SK-N-SH (cell line): ENCODE data around the gene TNNC1. TPM values are rescaled to one million over a fixed set of nuclear protein-coding genes. Genes with fewer than 3 reads are reported as not detected.

ENCODE experiments used
- CTCF ChIA-PET: fragments of 300-600, 350-600 bp; formaldehyde crosslinking; extraction: SDS; loops from one replicate; lab custom pipeline; 2021; lab: Yijun Ruan, JAX
- POLR2A ChIA-PET: fragments of 350-600 bp; sonication (Branson Sonifier 250); formaldehyde crosslinking; extraction: SDS; loops from one replicate; lab custom pipeline; 2020; ENCODE audit warnings: antibody characterized with exemption, inconsistent platforms; lab: Yijun Ruan, JAX
- DNase-seq: peaks from one replicate; pipeline ENCODE4 v3.0.0; 2012
- H2AFZ ChIP-seq: fragments of 200-600 bp; sonication (generic); 2 replicates; pipeline ENCODE4 v1.8.1; 2016; ENCODE audit warnings: antibody characterized with exemption, mild to moderate bottlenecking, low read depth
- H3F3A ChIP-seq: fragments of 200-600 bp; sonication (generic); replicated peaks from 2 replicates; pipeline ENCODE3; 2016; ENCODE audit warnings: antibody characterized with exemption, mild to moderate bottlenecking; ENCODE audit not compliant: insufficient read depth
- H3K27ac ChIP-seq, 2 experiments: fragments of 200-500 bp in 1 of 2; fragments of 200-600 bp in 1 of 2; sonication (Bioruptor generic) in 1 of 2; sonication (generic), shearing (Covaris generic) in 1 of 2; 2 replicates each; pipeline versions ENCODE4 v1.5.1 to v1.6.1; 2014 to 2016; ENCODE audit warnings: low read depth in 2 of 2, inconsistent platforms in 1 of 2, low read length in 1 of 2, mild to moderate bottlenecking in 1 of 2, mixed read lengths in 1 of 2
- H3K27me3 ChIP-seq: fragments of 200-600 bp; sonication (generic), shearing (Covaris generic); 2 replicates; pipeline ENCODE4 v1.6.1; 2016; ENCODE audit warnings: mixed run types; ENCODE audit not compliant: insufficient read depth
- H3K36me3 ChIP-seq, 2 experiments: fragments of 200-500 bp in 1 of 2; fragments of 200-600 bp in 1 of 2; sonication (Bioruptor generic) in 1 of 2; sonication (generic) in 1 of 2; replicated peaks in 1 of 2; 2 replicates each; pipeline versions ENCODE3 to v1.5.1; 2014 to 2016; ENCODE audit warnings: low read length in 1 of 2, mild to moderate bottlenecking in 1 of 2; ENCODE audit not compliant: insufficient read depth in 2 of 2, control insufficient read depth in 1 of 2
- H3K4me1 ChIP-seq, 2 experiments: fragments of 200-500 bp in 1 of 2; fragments of 200-600 bp in 1 of 2; sonication (Bioruptor generic) in 1 of 2; sonication (generic), shearing (Covaris generic) in 1 of 2; 2 replicates each; pipeline versions ENCODE4 v1.5.1 to v1.6.1; 2014 to 2016; ENCODE audit warnings: low read depth in 1 of 2, low read length in 1 of 2, mixed run types in 1 of 2; ENCODE audit not compliant: insufficient read depth in 2 of 2, control insufficient read depth in 1 of 2
- H3K4me2 ChIP-seq: fragments of 200-600 bp; sonication (generic), shearing (Covaris generic); 2 replicates; pipeline ENCODE4 v1.6.1; 2017; ENCODE audit warnings: mixed run types
- H3K4me3 ChIP-seq, 2 experiments: fragments of 200-500 bp in 1 of 2; fragments of 200-600 bp in 1 of 2; sonication (Bioruptor generic) in 1 of 2; sonication (generic), shearing (Covaris generic) in 1 of 2; 2 replicates each; pipeline versions ENCODE4 v1.5.1 to v1.8.1; 2014 to 2016; ENCODE audit warnings: low read depth in 2 of 2, inconsistent platforms in 1 of 2, low read length in 1 of 2, mild to moderate bottlenecking in 1 of 2, mixed read lengths in 1 of 2, moderate library complexity in 1 of 2
- H3K79me2 ChIP-seq: fragments of 200-600 bp; sonication (generic); 2 replicates; pipeline ENCODE4 v1.8.1; 2017; ENCODE audit warnings: mild to moderate bottlenecking; ENCODE audit not compliant: insufficient read depth
- H3K9ac ChIP-seq: fragments of 200-600 bp; sonication (generic); 2 replicates; pipeline ENCODE4 v1.6.1; 2017; ENCODE audit warnings: mixed run types
- H3K9me2 ChIP-seq: fragments of 200-600 bp; sonication (generic); 2 replicates; pipeline ENCODE4 v1.6.1; 2017; ENCODE audit warnings: mixed run types
- H3K9me3 ChIP-seq: fragments of 200-600 bp; sonication (generic); 2 replicates; pipeline ENCODE4 v1.6.1; 2017; ENCODE audit warnings: mixed run types, mild to moderate bottlenecking, moderate library complexity
- H4K20me1 ChIP-seq: fragments of 200-600 bp; sonication (generic); 2 replicates; pipeline ENCODE4 v1.6.1; 2017; ENCODE audit warnings: mild to moderate bottlenecking, mixed run types; ENCODE audit not compliant: insufficient read depth
- CTCF ChIP-seq: fragments of 200-600 bp; sonication (generic); IDR thresholded peaks from 2 replicates; pipeline ENCODE4 v1.6.1; 2017; ENCODE audit warnings: antibody characterized with exemption, mild to moderate bottlenecking, moderate library complexity
- FOXM1 ChIP-seq: IDR thresholded peaks from 2 replicates; pipeline ENCODE4 v1.4.0; 2012; ENCODE audit warnings: low read depth, mild to moderate bottlenecking
- USF2 ChIP-seq: fragments of 150-350 bp; IDR thresholded peaks from 2 replicates; pipeline ENCODE4 v1.6.1; 2017; ENCODE audit warnings: antibody characterized with exemption, low read length, low read depth, borderline replicate concordance
- WGBS: methylation state at CpG from one replicate; pipeline ENCODE4 v1.1.6; 2017; ENCODE audit warnings: low lambda C conversion rate; 5-methylcytosine and 5-hydroxymethylcytosine counted together
- polyA plus RNA-seq, 3 experiments: library from polyadenylated mRNA; depleted of rRNA; stranded (reverse); fragments of >200 nt; gene quantifications; 2 replicates each; pipeline ENCODE4 v1.2.3, GENCODE V29; 2012

Gene TNNC1
- polyA plus RNA-seq, 1 of the 3 experiments (the other 2 are of a cell fraction): 2.6 TPM

GRCh38 chr3:52481819-52482521 lies 28.1 kb upstream of the TNNC1 start:
- Histone ChIP-seq H3K36me3 (peaks cover 24 to 66% of the 10 kb centered on the region in 2 experiments), H3K9me3 (no peaks in the 10 kb centered on the region), H3K4me3 (no peak overlapping the region), H2AFZ (no peak overlapping the region), H4K20me1 (no peaks in the 10 kb centered on the region), H3K4me2 (no peak overlapping the region), H3K27ac (peak overlapping the region in 1 of 2 experiments; percentile 83; a peak in 2 of 4 replicates), H3K9me2 (no peaks in the 10 kb centered on the region), H3F3A (no peaks in the 10 kb centered on the region), H3K27me3 (no peaks in the 10 kb centered on the region), H3K79me2 (no peaks in the 10 kb centered on the region), H3K4me1 (peaks cover 0 to 51% of the 10 kb centered on the region in 2 experiments; a peak in 1 of 4 replicates), H3K9ac (no peak overlapping the region)
- peak; percentile 72 for DNase-seq
- ChIA-PET POLR2A (no interaction called here), CTCF (interaction anchor here (0.6 to 2.8 kb wide), 8 partner anchors 8 to 70 kb away, joined by 3 to 13 read pairs (median 4); partner anchors contain the start of genes SEMA3G and STAB1)
- TF ChIP-seq CTCF (peak; percentile 57), USF2 (no peak)
- WGBS: 96% methylated on average over 19 of the region's 23 CpGs

GRCh38 chr3:52480768-52481715 lies 27.2 kb upstream of the TNNC1 start:
- Histone ChIP-seq H3F3A (no peaks in the 10 kb centered on the region), H2AFZ (no peak overlapping the region), H3K27me3 (no peaks in the 10 kb centered on the region), H4K20me1 (no peaks in the 10 kb centered on the region), H3K9ac (no peak overlapping the region), H3K4me1 (peaks cover 0 to 51% of the 10 kb centered on the region in 2 experiments; a peak in 1 of 4 replicates), H3K9me3 (no peaks in the 10 kb centered on the region), H3K27ac (peak overlapping the region in 1 of 2 experiments; percentile 40; a peak in 1 of 4 replicates), H3K9me2 (no peaks in the 10 kb centered on the region), H3K36me3 (peaks cover 30 to 68% of the 10 kb centered on the region in 2 experiments), H3K79me2 (no peaks in the 10 kb centered on the region), H3K4me2 (no peak overlapping the region), H3K4me3 (no peak overlapping the region)
- 96% methylated on average over 25 of the region's 27 CpGs for WGBS
- no peak for TF ChIP-seq FOXM1
- no peak for DNase-seq
- ChIA-PET POLR2A (interaction anchor here (1.7 kb wide), 1 partner anchor 8 kb away, joined by 8 read pairs; no protein-coding TSS in a partner anchor), CTCF (interaction anchor here (0.6 to 2.1 kb wide), 5 partner anchors 9 to 71 kb away, joined by 3 to 8 read pairs (median 3); partner anchors contain the start of gene STAB1)
